K562 (cell line): ENCODE measurements around the gene CFAP141. TPM values are rescaled to one million over a fixed set of nuclear protein-coding genes. Genes with fewer than 3 reads are reported as not detected.
A peak's percentile ranks its signal among the peaks of the same experiment; 100 is the strongest.

Experiments
- CBX2 ChIP-seq: fragments of 200-600 bp; sonication (generic); IDR thresholded peaks from one replicate; pipeline ENCODE4 v1.6.1; 2012; ENCODE audit warnings: mild to moderate bottlenecking, low read length, inconsistent platforms; ENCODE audit not compliant: insufficient read depth, poor library complexity, severe bottlenecking
- CBX3 ChIP-seq, 2 experiments: IDR thresholded peaks; 1 replicate in 1 of 2; 2 replicates in 1 of 2; pipeline ENCODE4 v1.6.1; 2012; ENCODE audit warnings: inconsistent platforms in 2 of 2, low read length in 2 of 2, borderline replicate concordance in 1 of 2, control low read depth in 1 of 2
- CC2D1A ChIP-seq: fragments of 450-650 bp; IDR thresholded peaks from 2 replicates; pipeline ENCODE4 v1.6.1; 2017; ENCODE audit warnings: mild to moderate bottlenecking
- ETV6 ChIP-seq, 3 experiments: fragments of 150-350 bp in 1 of 3; sonication (generic) in 1 of 3; formaldehyde crosslinking in 1 of 3; IDR thresholded peaks; 2 replicates each; pipeline versions ENCODE4 v1.6.1 to v1.8.0; 2014 to 2022; ENCODE audit warnings: borderline replicate concordance in 2 of 3, low read depth in 2 of 3, antibody characterized with exemption in 1 of 3, low read length in 1 of 3, mild to moderate bottlenecking in 1 of 3, missing genetic modification reagents in 1 of 3
- GATAD2B ChIP-seq: fragments of 450-650 bp; IDR thresholded peaks from 2 replicates; pipeline ENCODE4 v1.6.1; 2017; ENCODE audit warnings: mild to moderate bottlenecking, borderline replicate concordance
- MLLT1 ChIP-seq, 2 experiments: fragments of 450-650 bp; IDR thresholded peaks; 2 replicates each; pipeline ENCODE4 v1.6.1; 2016
- RAD51 ChIP-seq: fragments of 450-650 bp; IDR thresholded peaks from 2 replicates; pipeline ENCODE4 v1.7.1; 2016; ENCODE audit warnings: low read depth, mild to moderate bottlenecking, borderline replicate concordance
- SIX5 ChIP-seq, 2 experiments: IDR thresholded peaks; 2 replicates each; pipeline ENCODE4 v1.6.1; 2011; ENCODE audit warnings: low read length in 2 of 2, borderline replicate concordance in 1 of 2, low read depth in 1 of 2, mild to moderate bottlenecking in 1 of 2, moderate library complexity in 1 of 2; ENCODE audit not compliant: insufficient read depth in 1 of 2
- STAT5A ChIP-seq: IDR thresholded peaks from 2 replicates; pipeline ENCODE4 v1.6.1; 2012; ENCODE audit warnings: low read length, inconsistent platforms, borderline replicate concordance
- ZNF644 ChIP-seq: fragments of 200-800 bp; sonication (Bioruptor generic); IDR thresholded peaks from 2 replicates; pipeline ENCODE4 v1.6.1; 2016; ENCODE audit warnings: low read depth, missing genetic modification characterization, missing compliant biosample characterization
- polyA plus RNA-seq, 8 experiments: library from polyadenylated mRNA; depleted of rRNA in 4 of 8; stranded (reverse) in 5 of 8; unstranded in 3 of 8; fragments of >200 nt; fragmentation: Nextera tagmentation in 2 of 8; fragmentation: Illumina TruSeq in 1 of 8; extraction: Ambion mirVana in 2 of 8; extraction: Trizol in 1 of 8; gene quantifications; 2 replicates each; pipeline versions ENCODE4 v1.2.1 to v1.2.3, GENCODE V29; 2011 to 2014; ENCODE audit warnings: inconsistent platforms in 1 of 8, missing spikeins in 1 of 8
- total RNA-seq, 7 experiments: library from RNA; depleted of rRNA in 6 of 7; stranded (reverse); fragments of >200 nt in 6 of 7; fragmentation: Illumina TruSeq in 2 of 7; extraction: Trizol in 2 of 7; gene quantifications; 2 replicates each; pipeline versions ENCODE4 v1.2.1 to v1.2.3, GENCODE V29; 2011 to 2021; ENCODE audit warnings: low replicate concordance in 1 of 7
- TF ChIP-seq, protein P1 (sequence below): sonication (generic); formaldehyde crosslinking; IDR thresholded peaks from 2 replicates; pipeline ENCODE4 v1.9.0; 2022; ENCODE audit warnings: mild to moderate bottlenecking, missing genetic modification reagents
- TF ChIP-seq, protein P2 (sequence below), 2 experiments: fragments of 450-650 bp in 1 of 2; sonication (generic) in 1 of 2; formaldehyde crosslinking in 1 of 2; IDR thresholded peaks; 2 replicates each; pipeline versions ENCODE4 v1.7.1 to v1.9.0; 2016 to 2022; ENCODE audit warnings: inconsistent platforms in 1 of 2, mild to moderate bottlenecking in 1 of 2, missing genetic modification reagents in 1 of 2
- TF ChIP-seq, protein P3 (sequence below): sonication (generic); formaldehyde crosslinking; IDR thresholded peaks from 2 replicates; pipeline ENCODE4 v1.8.0; 2022; ENCODE audit warnings: mild to moderate bottlenecking, missing genetic modification reagents

CFAP141 gene
- total and polyA plus RNA-seq, 9 of the 15 experiments (the other 6 are each of a cell fraction or from before 2014, with no cell fraction given): not detected

DNA sequence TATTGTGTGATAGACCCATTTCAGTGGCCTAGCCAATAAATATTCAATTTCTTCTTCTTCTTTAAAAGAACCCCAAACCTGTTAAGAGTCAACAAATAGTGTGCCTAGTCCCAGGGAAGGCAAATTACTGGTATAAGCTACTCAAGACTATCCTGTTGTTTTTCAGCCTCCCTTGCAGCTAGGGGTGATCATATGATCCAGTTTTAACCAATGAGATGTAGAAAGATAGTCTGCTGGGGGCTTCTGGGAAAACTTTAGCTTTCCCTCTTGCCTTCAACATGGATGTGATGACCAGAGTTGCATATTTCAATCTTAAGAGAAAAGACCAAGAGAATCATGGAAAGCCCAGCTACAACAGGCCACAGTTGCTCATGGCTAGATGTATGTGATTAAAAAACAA, 46.6 kb downstream of the CFAP141 start (continued):
- TF ChIP-seq ETV6 (IDR thresholded peaks at IDR 0.05; ENCODE audit: borderline replicate concordance in 1 of 2, low read depth in 2 of 2, low read length in 1 of 2): no peak
- TF ChIP-seq ETV6 (CRISPR knock-in tag; IDR thresholded peaks at IDR 0.05; ENCODE audit: borderline replicate concordance): no peak
- TF ChIP-seq, protein P1, sequence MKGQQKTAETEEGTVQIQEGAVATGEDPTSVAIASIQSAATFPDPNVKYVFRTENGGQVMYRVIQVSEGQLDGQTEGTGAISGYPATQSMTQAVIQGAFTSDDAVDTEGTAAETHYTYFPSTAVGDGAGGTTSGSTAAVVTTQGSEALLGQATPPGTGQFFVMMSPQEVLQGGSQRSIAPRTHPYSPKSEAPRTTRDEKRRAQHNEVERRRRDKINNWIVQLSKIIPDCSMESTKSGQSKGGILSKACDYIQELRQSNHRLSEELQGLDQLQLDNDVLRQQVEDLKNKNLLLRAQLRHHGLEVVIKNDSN (CRISPR knock-in tag): peak; percentile 65; the same call in 1 of the 2 replicates
- no peak for TF ChIP-seq ZNF644 (tag)
- TF ChIP-seq, protein P2, sequence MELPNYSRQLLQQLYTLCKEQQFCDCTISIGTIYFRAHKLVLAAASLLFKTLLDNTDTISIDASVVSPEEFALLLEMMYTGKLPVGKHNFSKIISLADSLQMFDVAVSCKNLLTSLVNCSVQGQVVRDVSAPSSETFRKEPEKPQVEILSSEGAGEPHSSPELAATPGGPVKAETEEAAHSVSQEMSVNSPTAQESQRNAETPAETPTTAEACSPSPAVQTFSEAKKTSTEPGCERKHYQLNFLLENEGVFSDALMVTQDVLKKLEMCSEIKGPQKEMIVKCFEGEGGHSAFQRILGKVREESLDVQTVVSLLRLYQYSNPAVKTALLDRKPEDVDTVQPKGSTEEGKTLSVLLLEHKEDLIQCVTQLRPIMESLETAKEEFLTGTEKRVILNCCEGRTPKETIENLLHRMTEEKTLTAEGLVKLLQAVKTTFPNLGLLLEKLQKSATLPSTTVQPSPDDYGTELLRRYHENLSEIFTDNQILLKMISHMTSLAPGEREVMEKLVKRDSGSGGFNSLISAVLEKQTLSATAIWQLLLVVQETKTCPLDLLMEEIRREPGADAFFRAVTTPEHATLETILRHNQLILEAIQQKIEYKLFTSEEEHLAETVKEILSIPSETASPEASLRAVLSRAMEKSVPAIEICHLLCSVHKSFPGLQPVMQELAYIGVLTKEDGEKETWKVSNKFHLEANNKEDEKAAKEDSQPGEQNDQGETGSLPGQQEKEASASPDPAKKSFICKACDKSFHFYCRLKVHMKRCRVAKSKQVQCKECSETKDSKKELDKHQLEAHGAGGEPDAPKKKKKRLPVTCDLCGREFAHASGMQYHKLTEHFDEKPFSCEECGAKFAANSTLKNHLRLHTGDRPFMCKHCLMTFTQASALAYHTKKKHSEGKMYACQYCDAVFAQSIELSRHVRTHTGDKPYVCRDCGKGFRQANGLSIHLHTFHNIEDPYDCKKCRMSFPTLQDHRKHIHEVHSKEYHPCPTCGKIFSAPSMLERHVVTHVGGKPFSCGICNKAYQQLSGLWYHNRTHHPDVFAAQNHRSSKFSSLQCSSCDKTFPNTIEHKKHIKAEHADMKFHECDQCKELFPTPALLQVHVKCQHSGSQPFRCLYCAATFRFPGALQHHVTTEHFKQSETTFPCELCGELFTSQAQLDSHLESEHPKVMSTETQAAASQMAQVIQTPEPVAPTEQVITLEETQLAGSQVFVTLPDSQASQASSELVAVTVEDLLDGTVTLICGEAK (IDR thresholded peaks at IDR 0.05): peak; percentile 50; the same call in 1 of the 2 replicates
- TF ChIP-seq, protein P2 (CRISPR knock-in tag; IDR thresholded peaks at IDR 0.05): no peak; the same call in 1 of the 2 replicates
- TF ChIP-seq MLLT1 (IDR thresholded peaks at IDR 0.05): no peak
- TF ChIP-seq SIX5 (IDR thresholded peaks at IDR 0.05; ENCODE audit: borderline replicate concordance in 1 of 2, insufficient read depth in 1 of 2, low read depth in 1 of 2, low read length in 2 of 2): no peak
- peak; percentile 38; the same call in 1 of the 2 replicates for TF ChIP-seq GATAD2B
- peak in 1 of 2 experiments; percentile 98; a peak in 2 of 3 replicates for TF ChIP-seq CBX3 (IDR thresholded peaks at IDR 0.05; ENCODE audit: borderline replicate concordance in 1 of 2, low read length in 2 of 2)
- peak; percentile 62; the same call in 1 of the 2 replicates for TF ChIP-seq CC2D1A
- no peak for TF ChIP-seq STAT5A
- no peak for TF ChIP-seq CBX2
- TF ChIP-seq, protein P3, sequence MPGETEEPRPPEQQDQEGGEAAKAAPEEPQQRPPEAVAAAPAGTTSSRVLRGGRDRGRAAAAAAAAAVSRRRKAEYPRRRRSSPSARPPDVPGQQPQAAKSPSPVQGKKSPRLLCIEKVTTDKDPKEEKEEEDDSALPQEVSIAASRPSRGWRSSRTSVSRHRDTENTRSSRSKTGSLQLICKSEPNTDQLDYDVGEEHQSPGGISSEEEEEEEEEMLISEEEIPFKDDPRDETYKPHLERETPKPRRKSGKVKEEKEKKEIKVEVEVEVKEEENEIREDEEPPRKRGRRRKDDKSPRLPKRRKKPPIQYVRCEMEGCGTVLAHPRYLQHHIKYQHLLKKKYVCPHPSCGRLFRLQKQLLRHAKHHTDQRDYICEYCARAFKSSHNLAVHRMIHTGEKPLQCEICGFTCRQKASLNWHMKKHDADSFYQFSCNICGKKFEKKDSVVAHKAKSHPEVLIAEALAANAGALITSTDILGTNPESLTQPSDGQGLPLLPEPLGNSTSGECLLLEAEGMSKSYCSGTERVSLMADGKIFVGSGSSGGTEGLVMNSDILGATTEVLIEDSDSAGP (CRISPR knock-in tag): no peak
- peak; percentile 63; the same call in 1 of the 2 replicates for TF ChIP-seq RAD51
